GM23338 (cell line): ENCODE results near the gene ABRAXAS1. TPM values are rescaled to one million over a fixed set of nuclear protein-coding genes. Genes with fewer than 3 reads are reported as not detected.

ENCODE experiments used
- ATAC-seq: fragments of 200-7000 bp; cut with Tn5 transposase; 3 replicates; pipeline ENCODE4 v1.9.1; 2020
- DNase-seq: peaks from one replicate; pipeline ENCODE4 v3.0.0-alpha.2; 2015; ENCODE audit warnings: low spot score
- H2AFZ ChIP-seq: fragments of 200-600 bp; sonication (generic); 2 replicates; pipeline ENCODE4 v1.8.0; 2016; ENCODE audit warnings: antibody characterized with exemption, mild to moderate bottlenecking, moderate library complexity
- H3F3A ChIP-seq: fragments of 200-600 bp; sonication (generic); replicated peaks from 2 replicates; pipeline ENCODE4 v1.8.0; 2017; ENCODE audit warnings: antibody characterized with exemption, mixed run types, low read depth
- H3K27ac ChIP-seq: fragments of 200-600 bp; sonication (generic); 2 replicates; pipeline ENCODE4 v1.6.1; 2016; ENCODE audit warnings: low read depth
- H3K27me3 ChIP-seq: fragments of 200-600 bp; sonication (generic); 2 replicates; pipeline ENCODE4 v1.8.0; 2016; ENCODE audit warnings: mild to moderate bottlenecking, mixed run types, moderate library complexity; ENCODE audit not compliant: insufficient read depth
- H3K36me3 ChIP-seq: fragments of 200-600 bp; sonication (generic); 2 replicates; pipeline ENCODE4 v1.8.0; 2016; ENCODE audit warnings: mild to moderate bottlenecking; ENCODE audit not compliant: insufficient read depth
- H3K4me1 ChIP-seq: fragments of 200-600 bp; sonication (generic); 2 replicates; pipeline ENCODE4 v1.8.0; 2016; ENCODE audit warnings: mild to moderate bottlenecking, moderate library complexity; ENCODE audit not compliant: insufficient read depth
- H3K4me2 ChIP-seq: fragments of 200-600 bp; sonication (generic); 2 replicates; pipeline ENCODE4 v1.7.1; 2017; ENCODE audit warnings: mixed run types
- H3K4me3 ChIP-seq: fragments of 200-600 bp; sonication (generic); 2 replicates; pipeline ENCODE4 v1.6.1; 2016; ENCODE audit warnings: mixed run types
- H3K79me2 ChIP-seq: fragments of 200-600 bp; sonication (generic); replicated peaks from 2 replicates; pipeline ENCODE4 v1.8.0; 2017; ENCODE audit warnings: mild to moderate bottlenecking; ENCODE audit not compliant: insufficient read depth
- H3K9me2 ChIP-seq: fragments of 200-600 bp; sonication (generic); 2 replicates; pipeline ENCODE4 v1.8.0; 2017; ENCODE audit not compliant: insufficient read depth
- H4K20me1 ChIP-seq: fragments of 200-600 bp; sonication (generic); replicated peaks from 2 replicates; pipeline ENCODE4 v1.8.0; 2017; ENCODE audit warnings: mild to moderate bottlenecking; ENCODE audit not compliant: insufficient read depth
- H3K27ac Mint-ChIP-seq: 2 replicates; pipeline ENCODE4 v1.8.0; 2020; ENCODE audit warnings: inconsistent platforms, mild to moderate bottlenecking, moderate library complexity, mixed read lengths
- H3K27me3 Mint-ChIP-seq: 3 replicates; pipeline ENCODE4 v1.8.0; 2022; ENCODE audit warnings: low read depth, mild to moderate bottlenecking, moderate library complexity, mixed read lengths, inconsistent platforms; ENCODE audit not compliant: insufficient read depth, poor library complexity
- H3K36me3 Mint-ChIP-seq: 3 replicates; pipeline ENCODE4 v1.8.0; 2021; ENCODE audit warnings: low read depth, mild to moderate bottlenecking, inconsistent platforms, moderate library complexity, mixed read lengths
- H3K4me1 Mint-ChIP-seq: 3 replicates; pipeline ENCODE4 v1.8.0; 2020; ENCODE audit warnings: mild to moderate bottlenecking, inconsistent platforms, mixed read lengths
- H3K4me3 Mint-ChIP-seq: 3 replicates; pipeline ENCODE4 v1.8.0; 2021; ENCODE audit warnings: moderate library complexity, mild to moderate bottlenecking, inconsistent platforms, mixed read lengths
- H3K9me3 Mint-ChIP-seq: 3 replicates; pipeline ENCODE4 v1.8.0; 2020; ENCODE audit warnings: moderate library complexity, mild to moderate bottlenecking, inconsistent platforms, mixed read lengths
- CREB1 ChIP-seq: fragments of 250-450 bp; sonication (Bioruptor Pico); IDR thresholded peaks from 2 replicates; pipeline ENCODE4 v1.5.0; 2020; ENCODE audit warnings: low read depth, mild to moderate bottlenecking, moderate library complexity
- CTCF ChIP-seq, 2 experiments: fragments of 200-600 bp in 1 of 2; sonication (generic) in 1 of 2; conservative IDR thresholded peaks; 2 replicates each; pipeline versions ENCODE4 v1.5.1 to v1.6.1; 2016 to 2017; ENCODE audit warnings: antibody characterized with exemption in 2 of 2, low read depth in 2 of 2, mild to moderate bottlenecking in 2 of 2, moderate library complexity in 1 of 2
- ETS1 ChIP-seq: IDR thresholded peaks from 2 replicates; pipeline ENCODE4 v1.6.1; 2016; ENCODE audit warnings: antibody characterized with exemption
- EZH2 ChIP-seq: fragments of 200-600 bp; sonication (generic); IDR thresholded peaks from one replicate; pipeline ENCODE4 v1.8.0; 2017; ENCODE audit warnings: antibody characterized with exemption, mild to moderate bottlenecking, low read depth; ENCODE audit not compliant: unreplicated experiment
- EZH2phosphoT487 ChIP-seq: fragments of 200-600 bp; sonication (generic); IDR thresholded peaks from one replicate; pipeline ENCODE4 v1.8.1; 2018; ENCODE audit warnings: antibody characterized with exemption; ENCODE audit not compliant: unreplicated experiment
- JUNB ChIP-seq: IDR thresholded peaks from one replicate; pipeline ENCODE4 v1.6.1; 2016; ENCODE audit warnings: antibody characterized with exemption; ENCODE audit not compliant: unreplicated experiment
- NANOG ChIP-seq: IDR thresholded peaks from 2 replicates; pipeline ENCODE4 v1.6.1; 2016; ENCODE audit warnings: antibody characterized with exemption, borderline replicate concordance
- POLR2AphosphoS5 ChIP-seq: IDR thresholded peaks from 2 replicates; pipeline ENCODE4 v1.6.1; 2016; ENCODE audit warnings: antibody characterized with exemption, low read depth
- REST ChIP-seq: IDR thresholded peaks from one replicate; pipeline ENCODE4 v1.6.1; 2018; ENCODE audit warnings: antibody characterized with exemption; ENCODE audit not compliant: unreplicated experiment
- STAT1 ChIP-seq: IDR thresholded peaks from one replicate; pipeline ENCODE4 v1.6.1; 2016; ENCODE audit warnings: antibody characterized with exemption; ENCODE audit not compliant: unreplicated experiment
- ZNF114 ChIP-seq: fragments of 250-450 bp; sonication (Bioruptor Pico); IDR thresholded peaks from 2 replicates; pipeline ENCODE4 v1.5.0; 2020; ENCODE audit warnings: mild to moderate bottlenecking, moderate library complexity
- ZNF331 ChIP-seq: fragments of 250-450 bp; sonication (Bioruptor Pico); IDR thresholded peaks from 2 replicates; pipeline ENCODE4 v1.5.0; 2020; ENCODE audit warnings: low read depth, mild to moderate bottlenecking, moderate library complexity
- ZNF462 ChIP-seq: fragments of 250-450 bp; sonication (Bioruptor Pico); IDR thresholded peaks from 2 replicates; pipeline ENCODE4 v1.5.0; 2020; ENCODE audit warnings: mild to moderate bottlenecking, moderate library complexity
- polyA plus RNA-seq: library from polyadenylated mRNA; unstranded; fragments of >200 nt; fragmentation: Nextera tagmentation; extraction: Ambion mirVana; gene quantifications from 2 replicates; pipeline ENCODE4 v1.2.1, GENCODE V29; 2016
- total RNA-seq: library from RNA; depleted of rRNA; stranded (reverse); fragments of >200 nt; shearing (Covaris generic); gene quantifications from 2 replicates; pipeline ENCODE4 v1.2.3, GENCODE V29; 2014

ABRAXAS1 gene
- total and polyA plus RNA-seq, 2 experiments from 2014 or later, result 8.0 to 25.2 TPM

- DNase-seq (no peak), ATAC-seq (no peak)
- TF ChIP-seq ETS1, result no peak
- no peak for TF ChIP-seq ZNF331 (CRISPR knock-in tag)
- TF ChIP-seq JUNB, result no peak
- no peak for TF ChIP-seq REST
- no peak for TF ChIP-seq POLR2AphosphoS5
- TF ChIP-seq STAT1, result no peak
- no peak for TF ChIP-seq EZH2
- no peak for TF ChIP-seq ZNF462 (CRISPR knock-in tag)
- no peak for TF ChIP-seq NANOG
- no peak for TF ChIP-seq ZNF114 (CRISPR knock-in tag)
- no peak for TF ChIP-seq CREB1
- TF ChIP-seq CTCF (conservative IDR thresholded peaks at IDR 0.05; ENCODE audit: low read depth in 2 of 2), result no peak
- no peak for TF ChIP-seq EZH2phosphoT487
- H3K79me2 ChIP-seq, result no peaks in the 10 kb centered on the region
- no peak overlapping the region for H2AFZ ChIP-seq
- no peak overlapping the region for H3K4me3 Mint-ChIP-seq
- H3K27me3 ChIP-seq, result no peaks in the 10 kb centered on the region
- no peaks in the 10 kb centered on the region for H3K4me1 Mint-ChIP-seq
- no peak overlapping the region for H3K27ac Mint-ChIP-seq
- H3K9me3 Mint-ChIP-seq, result no peaks in the 10 kb centered on the region
- H4K20me1 ChIP-seq, result no peaks in the 10 kb centered on the region
- no peaks in the 10 kb centered on the region for H3F3A ChIP-seq
- H3K36me3 Mint-ChIP-seq, result peaks cover 5% of the 10 kb centered on the region; the same call in 2 of the 3 replicates
- H3K9me2 ChIP-seq, result no peaks in the 10 kb centered on the region
- H3K4me2 ChIP-seq, result no peak overlapping the region
- no peak overlapping the region for H3K27ac ChIP-seq
- H3K4me1 ChIP-seq, result no peaks in the 10 kb centered on the region
- H3K4me3 ChIP-seq, result no peak overlapping the region
- peaks cover 2% of the 10 kb centered on the region for H3K27me3 Mint-ChIP-seq
- no peaks in the 10 kb centered on the region for H3K36me3 ChIP-seq
Measured at GRCh38 chr4:83431200-83431599, 53.7 kb downstream of the ABRAXAS1 start.
